ENCODE measurements around the gene RPL15. TPM values are rescaled to one million over a fixed set of nuclear protein-coding genes. Genes with fewer than 3 reads are reported as not detected.
"Not testable (repeated sequence)": the region's sequence is repeated elsewhere in the genome, so short reads cannot be mapped to it uniquely, and the experiment has no call there.

Gene RPL15
- total RNA-seq, 2 experiments from 2014 or later = 2,355 to 2,390 TPM

GRCh38 chr3:23916152-23916885, 613 bp upstream of the RPL15 start:
- Histone ChIP-seq H2AFZ (ENCODE audit: low read length) (peak overlapping the region; percentile 78), H3K9me2 (ENCODE audit: insufficient read depth, low read length) (no peaks in the 10 kb centered on the region), H4K20me1 (ENCODE audit: insufficient read depth, low read length) (peaks cover 27% of the 10 kb centered on the region), H3K36me3 (ENCODE audit: insufficient read depth, low read length) (peaks cover 41% of the 10 kb centered on the region), H3K4me2 (ENCODE audit: low read length) (peak overlapping the region; percentile 86), H3K79me2 (ENCODE audit: insufficient read depth, low read depth, low read length) (peaks cover 39% of the 10 kb centered on the region), H3K27ac (ENCODE audit: low read depth, low read length, poor library complexity, severe bottlenecking) (no peak overlapping the region), H3K4me1 (ENCODE audit: insufficient read depth, low read length, poor library complexity, severe bottlenecking) (peaks cover 45% of the 10 kb centered on the region), H3K4me3 (ENCODE audit: low read depth, low read length, poor library complexity, severe bottlenecking) (peak overlapping the region; percentile 97), H3K9me3 (ENCODE audit: low read length) (no peaks in the 10 kb centered on the region)
- POLR2A ChIA-PET = interaction anchor here (0.6 to 3.6 kb wide), 22 partner anchors 8 to 612 kb away, joined by 3 to 12 read pairs (median 4); no protein-coding TSS in a partner anchor
- intact Hi-C loops (cut with micrococcal nuclease; ENCODE audit: unreplicated experiment) = loop anchor here (2.0 kb wide), 1 partner anchor 108 kb away; no protein-coding TSS in a partner anchor
- no peak for DNase-seq (ENCODE audit: low spot score)
- TF ChIP-seq EZH2phosphoT487 (IDR thresholded peaks at IDR 0.05; ENCODE audit: borderline replicate concordance, low read depth, low read length) (no peak), CTCF (conservative IDR thresholded peaks at IDR 0.05; ENCODE audit: low read length) (no peak)
- CTCF ChIA-PET (ENCODE audit: unreplicated experiment) = no interaction called here
- TSS peak; percentile 50 for BruUV-seq (replicated peaks)

- Histone ChIP-seq H3K79me2 (ENCODE audit: insufficient read depth, low read depth, low read length) (peaks cover 39% of the 10 kb centered on the region), H3K4me3 (ENCODE audit: low read depth, low read length, poor library complexity, severe bottlenecking) (peak overlapping the region; percentile 97), H3K27ac (ENCODE audit: low read depth, low read length, poor library complexity, severe bottlenecking) (peak overlapping the region; percentile 64), H3K4me2 (ENCODE audit: low read length) (peak overlapping the region; percentile 94), H4K20me1 (ENCODE audit: insufficient read depth, low read length) (peaks cover 27% of the 10 kb centered on the region), H3K4me1 (ENCODE audit: insufficient read depth, low read length, poor library complexity, severe bottlenecking) (peaks cover 45% of the 10 kb centered on the region), H3K36me3 (ENCODE audit: insufficient read depth, low read length) (peaks cover 52% of the 10 kb centered on the region)
- BruUV-seq (replicated peaks); DNase-seq (ENCODE audit: low spot score); H3K9me2 ChIP-seq (ENCODE audit: insufficient read depth, low read length); H3K9me3 ChIP-seq (ENCODE audit: low read length); H2AFZ ChIP-seq (ENCODE audit: low read length): not testable (repeated sequence)
- POLR2A ChIA-PET = interaction anchor here (0.6 to 3.6 kb wide), 14 partner anchors 10 to 685 kb away, joined by 3 to 12 read pairs (median 3); no protein-coding TSS in a partner anchor
- CTCF ChIA-PET (ENCODE audit: unreplicated experiment) = interaction anchor here (1.1 kb wide), 1 partner anchor 846 kb away, joined by 4 read pairs; no protein-coding TSS in a partner anchor
- intact Hi-C loops (cut with micrococcal nuclease; ENCODE audit: unreplicated experiment) = loop anchor here (1.0 to 2.0 kb wide), 2 partner anchors 28 to 109 kb away; partner anchors contain the start of gene NR1D2
These were observed 859 bp downstream of the RPL15 start for GRCh38 chr3:23917679-23918303.

DNA sequence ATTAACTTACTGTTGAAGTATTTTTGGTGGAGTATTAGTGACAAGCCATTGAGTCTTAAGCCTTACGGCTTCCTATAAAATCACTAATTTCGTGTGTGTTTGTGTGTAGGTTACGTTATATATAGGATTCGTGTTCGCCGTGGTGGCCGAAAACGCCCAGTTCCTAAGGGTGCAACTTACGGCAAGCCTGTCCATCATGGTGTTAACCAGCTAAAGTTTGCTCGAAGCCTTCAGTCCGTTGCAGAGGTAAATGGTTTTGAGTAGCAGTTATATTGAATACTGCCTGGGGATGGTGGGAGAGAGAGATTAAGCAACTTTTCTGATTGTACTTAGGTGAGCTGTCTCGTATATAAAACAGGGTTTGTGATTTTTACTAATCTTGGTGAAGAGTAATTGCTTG, 1.4 kb downstream of the RPL15 start:
- H4K20me1 ChIP-seq (ENCODE audit: insufficient read depth, low read length) = peaks cover 27% of the 10 kb centered on the region
- H3K4me3 ChIP-seq (ENCODE audit: low read depth, low read length, poor library complexity, severe bottlenecking) = peak overlapping the region; percentile 97
- H3K4me2 ChIP-seq (ENCODE audit: low read length) = peak overlapping the region; percentile 94
- CTCF ChIA-PET (ENCODE audit: unreplicated experiment); H3K9me3 ChIP-seq (ENCODE audit: low read length); BruUV-seq (replicated peaks); H2AFZ ChIP-seq (ENCODE audit: low read length); intact Hi-C loops (cut with micrococcal nuclease; ENCODE audit: unreplicated experiment); H3K9me2 ChIP-seq (ENCODE audit: insufficient read depth, low read length); DNase-seq (ENCODE audit: low spot score): not testable (repeated sequence)
- H3K79me2 ChIP-seq (ENCODE audit: insufficient read depth, low read depth, low read length) = peaks cover 39% of the 10 kb centered on the region
- H3K4me1 ChIP-seq (ENCODE audit: insufficient read depth, low read length, poor library complexity, severe bottlenecking) = peaks cover 45% of the 10 kb centered on the region
- H3K36me3 ChIP-seq (ENCODE audit: insufficient read depth, low read length) = peaks cover 52% of the 10 kb centered on the region
- peak overlapping the region; percentile 64 for H3K27ac ChIP-seq (ENCODE audit: low read depth, low read length, poor library complexity, severe bottlenecking)
- POLR2A ChIA-PET = interaction anchor here (0.6 to 3.6 kb wide), 10 partner anchors 15 to 333 kb away, joined by 3 to 12 read pairs (median 3); no protein-coding TSS in a partner anchor

Measured in OCI-LY7 (cell line).